Lung (tissue), 12 donors: ENCODE data around the gene ATXN10. TPM values are rescaled to one million over a fixed set of nuclear protein-coding genes. Genes with fewer than 3 reads are reported as not detected.

ENCODE experiments used
- ATAC-seq: fragments of 200-7000 bp; cut with Tn5 transposase; one replicate; pipeline ENCODE4 v1.9.1; 2020; ENCODE audit warnings: moderate number of reproducible peaks; ENCODE audit not compliant: insufficient read depth, low FRiP score
- DNase-seq, 3 donors: peaks; one replicate each; pipeline ENCODE4 v3.0.0-alpha.2; 2013 to 2017
- H3K27ac ChIP-seq, 2 donors: one replicate each; pipeline ENCODE4 v1.5.1; 2013; ENCODE audit warnings: mild to moderate bottlenecking in 2 of 2, moderate library complexity in 2 of 2, control low read depth in 1 of 2, inconsistent platforms in 1 of 2, low read depth in 1 of 2, low read length in 1 of 2
- H3K27me3 ChIP-seq, 3 donors: one replicate each; pipeline ENCODE4 v1.5.1; 2013; ENCODE audit warnings: low read length in 2 of 3; ENCODE audit not compliant: control insufficient read depth in 3 of 3, insufficient read depth in 3 of 3
- H3K36me3 ChIP-seq, 4 donors: one replicate each; pipeline ENCODE4 v1.5.1; 2013; ENCODE audit warnings: low read length in 4 of 4, mild to moderate bottlenecking in 1 of 4, moderate library complexity in 1 of 4; ENCODE audit not compliant: control insufficient read depth in 4 of 4, insufficient read depth in 4 of 4
- H3K4me1 ChIP-seq, 5 donors: one replicate each; pipeline ENCODE4 v1.5.1; 2013; ENCODE audit warnings: low read length in 5 of 5, mild to moderate bottlenecking in 2 of 5, moderate library complexity in 1 of 5; ENCODE audit not compliant: control insufficient read depth in 5 of 5, insufficient read depth in 5 of 5
- H3K4me3 ChIP-seq: one replicate; pipeline ENCODE4 v1.5.1; 2013; ENCODE audit warnings: mild to moderate bottlenecking, control low read depth, moderate library complexity
- H3K9ac ChIP-seq, 2 donors: one replicate each; pipeline ENCODE4 v1.5.1; 2013; ENCODE audit warnings: low read length in 2 of 2, control low read depth in 1 of 2; ENCODE audit not compliant: insufficient read depth in 1 of 2
- H3K9me3 ChIP-seq, 4 donors: one replicate each; pipeline ENCODE4 v1.5.1; 2013; ENCODE audit warnings: low read length in 3 of 4, mild to moderate bottlenecking in 1 of 4, moderate library complexity in 1 of 4; ENCODE audit not compliant: control insufficient read depth in 4 of 4, insufficient read depth in 3 of 4
- WGBS, 2 donors: extraction: QIAGEN DNeasy Blood & Tissue Kit; methylation state at CpG; one replicate each; pipeline ENCODE4 v1.1.7; 2013; 5-methylcytosine and 5-hydroxymethylcytosine counted together
- polyA plus RNA-seq, 2 donors: library from polyadenylated mRNA; stranded (reverse); fragments of 200-250 nt; gene quantifications; one replicate each; pipeline ENCODE4 v1.2.1, GENCODE V29; 2013
- total RNA-seq, 2 donors: library from RNA; depleted of rRNA in 1 of 2; stranded (reverse); fragments of >200 nt in 1 of 2; gene quantifications; one replicate each; pipeline ENCODE4 v1.2.1, GENCODE V29; 2014 to 2021
- TF ChIP-seq, protein P1 (sequence below): IDR thresholded peaks from 2 replicates; pipeline ENCODE4 v1.5.1; 2012; ENCODE audit warnings: mild to moderate bottlenecking; ENCODE audit errors: control extremely low read depth, extremely low read depth
- donor health status: control.
- donor health status: control.
- donor health status: Bipolar disorder and iron deficiency.
- donor health status: healthy.
- donor health status: DM: yes; HTN: yes; CAD: no.

ATXN10 gene
- total and polyA plus RNA-seq, 4 donors: 41.9 to 164 (median 92.2) TPM

- Histone ChIP-seq H3K4me1 (peaks cover 0 to 5% (median 1%) of the 10 kb centered on the region in 5 donors), H3K27ac (no peak overlapping the region), H3K9me3 (peaks cover 0 to 8% (median 1%) of the 10 kb centered on the region in 4 donors), H3K9ac (no peak overlapping the region), H3K36me3 (peaks cover 0 to 25% (median 16%) of the 10 kb centered on the region in 4 donors), H3K4me3 (no peak overlapping the region), H3K27me3 (peaks cover 0 to 2% (median 0%) of the 10 kb centered on the region in 3 donors)
- peak; percentile 42 for ATAC-seq
- peak in 2 of 3 donors; percentile 46 to 53 for DNase-seq
- WGBS, 2 donors: 88 to 93% methylated on average over 28 of the region's 28 CpGs
- TF ChIP-seq, protein P1, sequence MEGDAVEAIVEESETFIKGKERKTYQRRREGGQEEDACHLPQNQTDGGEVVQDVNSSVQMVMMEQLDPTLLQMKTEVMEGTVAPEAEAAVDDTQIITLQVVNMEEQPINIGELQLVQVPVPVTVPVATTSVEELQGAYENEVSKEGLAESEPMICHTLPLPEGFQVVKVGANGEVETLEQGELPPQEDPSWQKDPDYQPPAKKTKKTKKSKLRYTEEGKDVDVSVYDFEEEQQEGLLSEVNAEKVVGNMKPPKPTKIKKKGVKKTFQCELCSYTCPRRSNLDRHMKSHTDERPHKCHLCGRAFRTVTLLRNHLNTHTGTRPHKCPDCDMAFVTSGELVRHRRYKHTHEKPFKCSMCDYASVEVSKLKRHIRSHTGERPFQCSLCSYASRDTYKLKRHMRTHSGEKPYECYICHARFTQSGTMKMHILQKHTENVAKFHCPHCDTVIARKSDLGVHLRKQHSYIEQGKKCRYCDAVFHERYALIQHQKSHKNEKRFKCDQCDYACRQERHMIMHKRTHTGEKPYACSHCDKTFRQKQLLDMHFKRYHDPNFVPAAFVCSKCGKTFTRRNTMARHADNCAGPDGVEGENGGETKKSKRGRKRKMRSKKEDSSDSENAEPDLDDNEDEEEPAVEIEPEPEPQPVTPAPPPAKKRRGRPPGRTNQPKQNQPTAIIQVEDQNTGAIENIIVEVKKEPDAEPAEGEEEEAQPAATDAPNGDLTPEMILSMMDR: no peak
These were observed 187.9 kb downstream of the ATXN10 start for GRCh38 chr22:45859231-45860161.

GRCh38 chr22:45860201-45860600 lies 188.6 kb downstream of the ATXN10 start:
- H3K27ac ChIP-seq: no peak overlapping the region

DNA sequence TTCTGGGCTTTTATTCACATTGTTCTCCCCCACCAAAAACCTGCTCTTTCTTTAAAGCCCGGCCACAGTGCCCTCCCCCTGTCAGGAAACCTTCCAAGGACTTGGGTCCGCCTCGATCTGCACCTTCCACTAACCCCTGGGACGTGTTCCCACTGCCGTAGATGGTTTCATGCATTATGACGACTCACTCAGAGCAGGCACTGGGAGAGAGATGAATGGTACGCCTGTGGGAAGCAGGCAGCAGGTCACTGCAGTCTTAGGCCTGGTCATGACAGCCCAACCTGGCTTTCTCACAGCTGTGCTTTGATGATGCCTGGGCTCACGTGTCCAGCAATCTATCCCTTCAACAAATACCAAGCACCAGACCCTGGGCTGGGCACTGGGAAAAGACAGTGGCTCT lies 189.6 kb downstream of the ATXN10 start:
- WGBS, 2 donors: 83 to 89% methylated on average over 8 of the region's 8 CpGs
- Histone ChIP-seq H3K9ac (no peak overlapping the region), H3K9me3 (peaks cover 0 to 8% (median 1%) of the 10 kb centered on the region in 4 donors), H3K27ac (no peak overlapping the region), H3K4me1 (peaks cover 0 to 23% (median 11%) of the 10 kb centered on the region in 5 donors), H3K36me3 (peaks cover 0 to 20% (median 9%) of the 10 kb centered on the region in 4 donors), H3K4me3 (no peak overlapping the region), H3K27me3 (peaks cover 0 to 2% (median 0%) of the 10 kb centered on the region in 3 donors)
- TF ChIP-seq, protein P1: no peak
- ATAC-seq: no peak
- DNase-seq: no peak

More at GRCh38 chr22:45860201-45860600, 188.6 kb downstream of the ATXN10 start:
- Histone ChIP-seq H3K9ac (no peak overlapping the region), H3K9me3 (peaks cover 0 to 8% (median 1%) of the 10 kb centered on the region in 4 donors), H3K36me3 (peaks cover 0 to 23% (median 12%) of the 10 kb centered on the region in 4 donors), H3K4me3 (no peak overlapping the region), H3K27me3 (peaks cover 0 to 2% (median 0%) of the 10 kb centered on the region in 3 donors), H3K4me1 (peaks cover 0 to 12% (median 8%) of the 10 kb centered on the region in 5 donors)
- TF ChIP-seq, protein P1: no peak
- DNase-seq (no peak), ATAC-seq (no peak)
- WGBS, 2 donors: 95 to 96% methylated on average over 18 of the region's 18 CpGs
